ENCODE results near the gene SSX7. TPM values are rescaled to one million over a fixed set of nuclear protein-coding genes. Genes with fewer than 3 reads are reported as not detected.
"Not testable (repeated sequence)": the region's sequence is repeated elsewhere in the genome, so short reads cannot be mapped to it uniquely, and the experiment has no call there.

Gene SSX7, protein sequence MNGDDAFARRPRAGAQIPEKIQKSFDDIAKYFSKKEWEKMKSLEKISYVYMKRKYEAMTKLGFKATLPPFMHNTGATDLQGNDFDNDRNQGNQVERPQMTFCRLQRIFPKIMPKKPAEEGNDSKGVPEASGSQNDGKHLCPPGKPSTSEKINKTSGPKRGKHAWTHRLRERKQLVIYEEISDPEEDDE
- not detected for total RNA-seq
- not detected for polyA plus RNA-seq
- long read RNA-seq, donor 1: 0 reads
- long read RNA-seq, donor 2: 0 reads

DNA sequence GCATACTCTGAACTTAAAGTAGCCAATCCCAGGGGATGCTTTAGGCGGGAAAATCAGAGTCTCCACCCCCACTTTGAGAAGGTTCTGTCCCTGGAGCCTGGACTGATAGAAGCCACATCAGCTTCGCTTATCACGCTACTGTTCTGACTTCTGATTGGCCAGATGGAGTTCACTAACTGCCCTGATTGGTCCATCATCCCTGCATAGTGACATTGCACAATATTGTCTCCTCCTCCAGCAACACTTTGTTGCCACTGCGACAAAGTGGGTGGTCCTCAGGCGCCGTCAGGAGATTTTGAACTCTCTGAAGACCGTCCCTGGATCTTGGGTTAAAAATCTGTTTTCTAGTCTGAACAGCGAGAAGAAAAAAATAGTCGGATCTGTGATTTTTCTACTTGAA lies at the start of gene SSX7:
Gene SSX7 (minus strand): TSS at position 101 of the 400 bp plus-strand sequence. CDS start 1,428 bp downstream, outside the sequence.
- H3K27ac ChIP-seq; DNase-seq; H3K4me1 ChIP-seq; H3K9me3 ChIP-seq; intact Hi-C loops (cut with DNase I; ENCODE audit: low total_unique reads); H3K4me3 ChIP-seq; H3K27me3 ChIP-seq (replicated peaks in 1 of 7); H3K36me3 ChIP-seq: not testable (repeated sequence)
- WGBS, 5 donors: 80 to 96% (median 85%) methylated on average over 5 to 9 of the region's 9 CpGs

DNA sequence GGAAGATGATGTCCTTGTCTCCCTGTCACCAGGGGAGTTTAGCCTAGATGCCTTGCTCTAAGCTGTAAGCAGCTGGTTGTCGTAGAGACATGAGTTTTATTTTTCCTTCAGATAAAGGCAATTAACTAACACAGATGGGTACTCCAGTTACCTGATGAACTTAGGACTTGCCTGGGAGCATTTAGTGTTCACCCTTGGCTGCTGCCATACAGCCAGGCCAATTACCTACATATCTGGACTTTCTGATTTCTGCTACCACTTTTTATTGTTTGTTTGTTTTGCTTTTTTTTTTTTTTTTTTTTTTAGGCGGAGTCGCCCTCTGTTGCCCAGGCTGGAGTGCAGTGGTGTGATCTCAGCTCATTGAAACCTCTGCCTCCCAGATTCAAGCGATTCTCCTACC lies 37.3 kb upstream of the SSX7 start:
- DNase-seq; H3K4me3 ChIP-seq; H3K36me3 ChIP-seq; H3K27ac ChIP-seq; H3K9me3 ChIP-seq; H3K27me3 ChIP-seq (replicated peaks in 1 of 7); H3K4me1 ChIP-seq; intact Hi-C loops (cut with DNase I; ENCODE audit: low total_unique reads): not testable (repeated sequence)
- 79 to 100% (median 90%) methylated on average over 1 to 3 of the region's 4 CpGs; no CpG with 5 or more reads in 1 of the 5 donors for WGBS, 5 donors

DNA sequence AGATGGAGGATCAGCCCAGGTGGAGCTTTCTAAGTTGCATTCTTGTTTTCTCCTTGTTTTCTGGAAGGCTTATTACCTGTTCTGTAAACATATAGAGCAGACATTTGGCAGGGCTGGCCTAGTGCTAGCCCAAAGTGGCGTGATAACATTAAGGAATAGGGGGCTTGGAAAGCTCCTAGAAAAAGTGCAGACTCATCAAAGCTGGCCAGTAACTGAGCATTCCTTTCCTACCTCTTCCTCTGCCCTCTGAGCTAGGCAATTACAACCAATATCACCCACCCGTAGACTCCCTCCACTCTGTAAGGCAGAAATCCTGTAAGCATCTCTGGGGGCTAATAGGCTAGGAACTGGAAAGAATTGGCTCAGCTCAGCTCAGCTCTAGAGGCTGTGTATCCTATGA lies 7.5 kb upstream of the SSX7 start:
- H3K9me3 ChIP-seq; DNase-seq; H3K4me1 ChIP-seq; H3K4me3 ChIP-seq; H3K36me3 ChIP-seq; intact Hi-C loops (cut with DNase I; ENCODE audit: low total_unique reads); H3K27me3 ChIP-seq (replicated peaks in 1 of 7); H3K27ac ChIP-seq: not testable (repeated sequence)
- WGBS, 5 donors: 78 to 100% (median 90%) methylated on average over 1 to 2 of the region's 2 CpGs

DNA sequence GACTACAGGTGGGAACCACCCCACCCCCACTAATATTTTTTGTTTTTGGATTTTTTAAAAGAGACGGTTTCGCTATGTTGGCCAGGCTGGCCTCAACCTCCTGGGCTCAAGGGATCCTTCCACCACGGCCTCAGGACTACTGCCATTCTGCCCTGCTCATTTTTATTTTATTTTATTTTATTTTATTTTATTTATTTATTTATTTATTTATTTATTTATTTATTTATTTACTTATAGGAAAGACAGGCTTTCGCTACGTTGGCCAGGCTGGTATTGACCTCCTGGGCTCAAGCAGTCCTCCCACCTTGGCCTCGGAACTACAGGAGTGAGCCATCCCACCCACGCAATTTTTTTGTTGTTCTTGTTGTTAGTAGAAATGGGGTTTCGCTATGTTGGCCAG lies 775 bp upstream of the SSX7 start:
- H3K27me3 ChIP-seq (replicated peaks in 1 of 7); H3K4me3 ChIP-seq; DNase-seq; H3K36me3 ChIP-seq; H3K4me1 ChIP-seq; H3K27ac ChIP-seq; intact Hi-C loops (cut with DNase I; ENCODE audit: low total_unique reads); H3K9me3 ChIP-seq: not testable (repeated sequence)
- WGBS, 5 donors: 84 to 93% (median 89%) methylated on average over 8 of the region's 8 CpGs

DNA sequence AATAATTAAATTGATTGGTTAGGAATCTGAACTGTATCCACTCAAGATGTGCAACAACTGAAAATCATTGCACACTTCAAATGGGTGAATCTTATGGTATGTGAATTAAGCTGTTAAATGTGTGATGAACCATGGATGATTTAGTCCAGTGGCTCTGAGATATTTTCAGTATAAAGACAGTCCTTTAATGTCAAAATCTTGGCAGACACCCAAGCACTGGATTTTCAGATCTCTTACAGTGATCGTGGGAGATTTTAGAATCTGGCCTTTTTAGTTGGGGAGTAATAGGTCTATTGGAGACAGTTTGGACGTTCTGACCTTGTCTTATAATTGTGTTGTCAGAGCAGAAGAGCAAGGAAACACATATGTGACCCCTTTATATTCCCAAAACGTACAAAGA lies 4.0 kb downstream of the SSX7 start:
- H3K4me1 ChIP-seq; intact Hi-C loops (cut with DNase I; ENCODE audit: low total_unique reads); H3K4me3 ChIP-seq; DNase-seq; H3K27ac ChIP-seq; H3K36me3 ChIP-seq; H3K27me3 ChIP-seq (replicated peaks in 1 of 7); H3K9me3 ChIP-seq: not testable (repeated sequence)
- 34 to 73% (median 52%) methylated on average over 3 of the region's 3 CpGs for WGBS, 5 donors

DNA sequence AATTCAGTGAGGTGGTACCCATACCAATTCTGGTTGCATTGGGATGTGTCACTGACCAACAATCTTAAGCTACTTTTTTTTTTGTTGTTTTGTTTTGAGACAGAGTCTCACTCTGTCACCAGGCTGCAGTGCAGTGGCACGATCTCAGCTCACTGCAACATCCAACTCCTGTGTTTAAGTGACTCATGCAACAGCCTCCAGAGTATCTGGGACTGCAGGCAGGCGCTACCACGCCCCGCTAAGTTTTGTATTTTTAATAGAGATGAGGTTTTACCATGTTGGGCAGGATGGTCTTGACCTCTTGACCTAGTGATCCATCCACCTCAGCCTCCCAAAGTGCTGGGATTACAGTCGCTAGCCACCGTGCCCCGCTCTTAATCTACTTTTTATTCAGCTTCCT lies 5.7 kb downstream of the SSX7 start:
- H3K4me3 ChIP-seq; H3K27ac ChIP-seq; H3K27me3 ChIP-seq (replicated peaks in 1 of 7); intact Hi-C loops (cut with DNase I; ENCODE audit: low total_unique reads); H3K9me3 ChIP-seq; DNase-seq; H3K36me3 ChIP-seq; H3K4me1 ChIP-seq: not testable (repeated sequence)
- 80 to 91% (median 89%) methylated on average over 7 of the region's 7 CpGs for WGBS, 5 donors

DNA sequence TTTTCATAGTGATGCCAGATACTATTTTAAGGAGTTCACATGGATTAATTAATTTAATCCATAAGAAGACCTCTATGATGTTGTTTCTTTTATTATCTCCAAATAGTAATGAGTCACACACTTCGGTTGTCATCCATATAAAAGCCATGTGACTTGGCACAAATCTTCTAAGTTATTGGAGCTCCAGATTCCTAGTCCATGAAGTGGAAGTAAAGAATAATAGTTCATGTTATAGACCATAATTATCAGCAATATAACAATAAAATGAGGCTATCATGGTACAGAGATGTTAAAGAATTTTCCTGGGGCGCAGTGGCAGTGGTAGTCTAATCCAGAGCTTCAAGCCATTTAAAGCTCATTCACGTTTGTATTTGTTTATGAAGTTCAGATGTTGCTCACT lies 26.2 kb downstream of the SSX7 start:
- H3K27me3 ChIP-seq (replicated peaks in 1 of 7); H3K27ac ChIP-seq; H3K4me3 ChIP-seq; H3K36me3 ChIP-seq; intact Hi-C loops (cut with DNase I; ENCODE audit: low total_unique reads); DNase-seq; H3K4me1 ChIP-seq; H3K9me3 ChIP-seq: not testable (repeated sequence)
- 66 to 95% (median 84%) methylated on average over 3 of the region's 3 CpGs for WGBS, 5 donors

DNA sequence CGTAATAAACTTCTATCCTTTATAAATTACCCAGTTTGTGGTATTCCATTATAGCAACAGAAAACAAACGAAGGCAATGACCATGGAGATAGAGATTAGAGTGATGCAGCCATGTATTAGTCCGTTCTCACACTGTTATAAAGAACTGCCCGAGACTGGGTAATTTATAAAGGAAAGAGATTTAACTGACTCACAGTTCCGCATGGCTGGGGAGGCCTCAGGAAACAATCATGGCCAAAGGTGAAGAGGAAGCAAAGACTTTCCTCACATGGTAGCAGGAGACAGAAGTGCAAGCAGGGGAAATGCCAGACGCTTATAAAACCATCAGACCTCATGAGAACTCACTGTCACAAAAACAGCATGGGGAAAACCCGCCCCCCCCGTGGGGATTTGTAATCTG lies 34.0 kb downstream of the SSX7 start:
- WGBS, 5 donors: 23 to 43% (median 29%) methylated on average over 8 of the region's 8 CpGs
- DNase-seq; H3K27ac ChIP-seq; H3K36me3 ChIP-seq; H3K4me3 ChIP-seq; H3K4me1 ChIP-seq; H3K27me3 ChIP-seq (replicated peaks in 1 of 7); intact Hi-C loops (cut with DNase I; ENCODE audit: low total_unique reads); H3K9me3 ChIP-seq: not testable (repeated sequence)

Measured in spleen (tissue), 13 donors.